Dedifferentiated amniotic fluid mesenchymal stem cell (primary cell): Measurements from ENCODE around the gene TPD52L1.

Experiments
- DNase-seq: peaks from one replicate; pipeline ENCODE4 v3.0.0-alpha.2; 2016; ENCODE audit errors: extremely low spot score

The TPD52L1 gene

DNA sequence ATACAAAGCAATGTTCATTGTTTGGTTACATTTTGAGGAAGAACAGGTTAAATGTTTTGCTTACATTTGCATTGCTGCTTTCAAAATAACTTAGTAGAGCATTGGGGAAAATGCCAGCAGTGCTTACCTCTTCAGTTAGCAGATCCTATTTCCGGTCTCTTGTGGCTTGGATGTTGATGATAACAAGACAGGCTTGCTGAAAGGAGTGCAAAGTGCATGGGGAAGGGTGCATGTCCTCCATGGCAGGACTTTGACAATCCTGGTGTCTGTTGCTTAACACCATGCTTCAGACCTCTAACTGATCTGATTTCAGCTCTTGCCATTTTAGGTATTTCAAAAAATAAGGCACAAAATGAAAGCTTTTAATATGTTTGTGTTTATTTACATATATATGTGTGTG lies 21.1 kb downstream of the TPD52L1 start:
- no peak for DNase-seq

DNA sequence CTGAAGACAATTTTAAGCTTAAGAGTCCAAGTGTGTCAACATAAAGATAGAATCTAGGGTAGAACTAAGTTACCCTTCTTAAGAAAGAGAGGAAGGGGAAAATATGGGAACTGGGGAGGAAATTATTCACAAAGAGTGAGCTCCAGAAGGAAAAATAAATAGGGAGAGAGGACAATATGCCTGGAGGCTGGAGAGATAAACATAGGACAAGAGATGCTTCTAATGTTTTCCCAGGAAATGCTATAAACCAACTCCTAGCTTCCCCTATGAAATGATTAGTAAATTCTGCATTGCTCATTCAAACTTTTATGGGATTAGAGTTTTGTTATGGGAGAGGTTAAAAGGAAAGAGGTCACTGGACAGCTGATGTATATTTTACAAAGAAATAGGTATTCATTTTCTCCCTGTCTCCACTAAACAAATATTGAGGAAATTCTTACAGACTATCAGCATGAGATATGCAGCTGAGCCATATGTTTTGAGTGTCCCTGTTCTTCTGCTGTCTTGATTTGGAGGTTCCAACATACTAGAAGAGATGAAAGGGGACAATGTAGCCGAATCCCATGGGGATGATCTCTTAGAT lies 22.0 kb downstream of the TPD52L1 start:
- no peak for DNase-seq

DNA sequence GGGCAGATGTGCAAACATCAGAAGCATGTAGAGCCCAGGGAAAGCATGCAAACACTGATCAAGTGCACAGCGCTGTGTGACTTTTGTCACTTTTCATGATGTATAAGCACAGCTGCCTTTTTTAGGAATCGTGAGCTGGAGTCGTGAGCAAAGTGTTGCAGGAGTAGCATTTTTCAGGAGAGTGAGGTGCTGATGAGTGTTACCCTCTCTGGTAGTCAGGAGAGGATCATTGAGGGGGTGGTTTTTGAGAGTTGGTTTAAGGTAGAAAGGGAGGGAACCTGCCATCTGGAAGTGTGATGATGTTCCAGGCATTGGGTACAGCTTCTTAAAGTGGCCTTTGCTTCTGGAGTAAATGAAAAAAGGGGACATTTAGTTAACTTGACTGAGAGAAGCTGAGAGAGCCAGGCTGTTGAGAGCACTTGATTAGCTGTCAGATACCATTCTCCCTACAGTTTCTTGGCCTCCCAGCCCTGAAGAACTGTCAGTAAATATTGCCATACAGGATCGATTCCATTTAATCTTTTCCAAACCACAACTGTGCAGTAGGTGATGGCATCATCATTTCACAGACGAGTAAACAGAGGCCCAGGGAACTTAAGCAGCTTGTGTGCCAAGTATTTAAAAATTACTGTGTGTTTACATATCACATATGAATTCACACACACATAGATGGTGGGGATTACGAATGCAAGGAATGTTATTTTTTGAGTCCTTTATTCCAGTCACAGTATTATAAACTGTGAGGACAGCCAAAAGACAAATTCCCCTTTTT lies 28.9 kb downstream of the TPD52L1 start:
- no peak for DNase-seq

DNA sequence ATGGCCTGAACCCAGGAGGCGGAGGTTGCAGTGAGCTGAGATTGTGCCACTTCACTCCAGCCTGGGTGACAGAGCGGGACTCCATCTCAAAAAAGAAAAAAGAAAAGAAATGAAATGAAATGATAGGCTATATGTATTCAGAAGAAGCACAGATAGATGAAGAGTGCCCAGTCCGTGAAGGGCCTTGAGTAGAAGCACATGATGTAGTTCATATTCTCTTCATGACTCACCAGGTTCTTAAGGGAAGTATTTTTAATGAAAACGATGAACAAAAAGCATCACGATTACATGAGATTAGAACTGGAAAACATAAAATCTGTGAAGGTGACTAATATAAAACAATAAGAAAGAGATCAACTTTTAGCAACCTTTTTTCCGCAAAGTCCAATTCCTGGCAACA lies 29.8 kb downstream of the TPD52L1 start:
- DNase-seq, result no peak

DNA sequence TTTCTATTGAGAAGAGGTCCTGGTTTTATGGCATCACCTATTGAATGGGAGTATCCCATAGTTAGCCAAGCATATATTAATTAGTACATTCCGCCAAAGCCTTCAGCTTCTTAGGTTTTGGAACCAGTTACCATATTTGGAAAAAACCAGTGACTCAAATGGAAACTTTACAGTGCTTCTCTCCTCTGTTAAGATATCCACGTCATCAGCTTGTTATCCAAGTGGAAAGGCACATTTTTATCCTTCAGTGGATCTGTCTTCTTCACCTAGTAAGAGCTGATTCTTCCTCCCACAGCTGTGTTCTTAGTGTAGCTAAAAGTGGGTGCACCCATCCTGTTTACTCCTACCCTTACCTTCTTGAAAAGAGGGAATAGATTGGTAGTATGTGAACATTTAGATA lies 34.5 kb downstream of the TPD52L1 start:
- no peak for DNase-seq

DNA sequence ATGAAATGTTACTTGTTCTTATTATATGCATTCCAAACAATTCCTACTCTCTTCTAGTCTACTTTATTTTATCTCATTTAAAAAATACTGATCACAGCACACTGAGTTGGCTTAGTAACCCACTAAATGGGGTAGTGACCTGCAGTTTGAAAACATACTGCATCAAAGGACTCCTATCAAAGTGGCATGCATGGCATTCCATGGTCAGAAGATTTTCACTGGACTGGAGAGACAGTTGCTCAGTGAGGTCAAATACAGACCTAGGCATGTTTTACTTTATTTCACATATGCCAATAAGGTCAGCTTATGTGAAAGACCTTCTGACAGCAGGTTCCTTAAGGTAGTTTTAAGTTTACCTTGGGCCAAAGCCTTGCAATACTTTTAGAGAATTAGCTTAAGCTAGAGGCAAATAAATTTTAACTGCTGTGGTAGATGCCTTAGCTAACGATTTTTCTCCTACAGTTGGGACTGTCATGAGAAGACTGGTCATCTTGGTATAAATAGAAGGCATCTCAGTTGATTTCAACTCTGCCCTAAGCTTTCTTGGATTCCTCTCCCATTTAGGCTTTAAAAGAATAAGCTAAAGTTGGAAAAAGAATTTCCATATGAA lies 35.1 kb downstream of the TPD52L1 start:
- DNase-seq, result no peak

DNA sequence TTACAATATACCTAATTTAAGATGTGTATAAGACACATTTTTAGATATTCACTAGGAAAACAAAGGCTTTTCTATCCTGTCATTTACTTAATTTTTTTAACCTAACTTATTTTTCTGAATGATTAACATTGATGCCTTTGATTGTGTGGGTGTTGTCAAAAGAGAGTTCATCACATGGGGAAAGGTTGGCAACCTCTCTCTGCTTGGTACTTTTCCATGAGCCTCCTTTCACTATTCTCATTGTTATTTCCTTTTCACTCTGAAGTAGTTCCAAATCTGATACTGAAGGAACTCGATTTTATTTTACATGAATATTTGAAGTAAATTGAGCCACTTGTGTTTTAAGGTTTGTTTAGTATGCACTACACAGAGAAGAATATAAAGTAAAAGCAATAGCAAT lies 35.9 kb downstream of the TPD52L1 start:
- no peak for DNase-seq

DNA sequence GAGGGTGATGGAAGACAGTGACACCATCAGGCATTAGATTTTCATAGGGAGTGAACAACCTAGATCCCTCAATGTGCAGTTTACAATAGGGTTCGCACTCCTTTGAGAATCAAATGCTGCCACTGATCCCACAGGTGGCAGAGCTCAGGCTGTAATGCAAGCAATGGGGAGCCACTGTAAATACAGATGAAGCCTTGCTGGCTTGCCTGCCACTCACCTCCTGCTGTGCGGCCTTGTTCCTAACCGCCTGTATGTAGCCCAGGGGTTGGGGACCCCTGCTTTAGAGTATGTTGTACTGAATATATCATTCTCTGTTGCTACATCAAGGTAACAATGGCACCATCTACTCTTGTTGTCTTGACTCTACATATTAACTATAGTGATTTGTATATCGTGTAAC lies 37.1 kb downstream of the TPD52L1 start:
- no peak for DNase-seq

DNA sequence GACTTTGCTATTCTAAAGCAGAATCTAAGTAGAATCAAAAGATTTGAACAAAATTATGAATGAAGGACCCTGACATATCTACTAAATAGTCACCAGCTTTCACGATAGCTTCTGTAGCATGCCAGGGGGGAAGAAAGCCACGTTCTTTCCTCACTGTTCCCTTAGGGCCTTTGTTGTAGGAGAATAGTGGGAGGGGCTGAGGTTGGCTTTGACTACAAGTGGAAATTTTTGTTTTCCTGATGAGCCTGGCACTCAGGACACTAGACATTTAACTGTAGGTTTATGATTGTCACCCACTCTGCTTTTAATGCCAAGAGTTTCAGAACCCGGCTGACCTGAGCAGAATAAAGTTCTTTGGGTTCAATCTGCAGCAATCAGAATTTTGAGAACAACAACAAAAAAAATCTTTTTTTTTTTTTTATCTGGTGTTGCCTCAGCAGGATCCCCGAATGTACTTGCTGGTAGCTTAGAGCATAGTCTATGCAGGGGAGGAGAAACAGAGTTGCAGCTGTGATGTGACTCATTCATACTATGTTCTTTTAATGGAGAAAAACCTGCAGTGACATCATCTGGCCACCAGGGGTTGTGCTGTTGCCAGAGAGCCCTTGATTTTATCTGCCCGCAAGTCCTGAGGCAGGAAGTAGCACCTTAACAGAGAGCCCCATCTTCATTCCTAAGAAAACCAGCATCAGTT lies 38.5 kb downstream of the TPD52L1 start:
- peak; percentile 70 for DNase-seq

DNA sequence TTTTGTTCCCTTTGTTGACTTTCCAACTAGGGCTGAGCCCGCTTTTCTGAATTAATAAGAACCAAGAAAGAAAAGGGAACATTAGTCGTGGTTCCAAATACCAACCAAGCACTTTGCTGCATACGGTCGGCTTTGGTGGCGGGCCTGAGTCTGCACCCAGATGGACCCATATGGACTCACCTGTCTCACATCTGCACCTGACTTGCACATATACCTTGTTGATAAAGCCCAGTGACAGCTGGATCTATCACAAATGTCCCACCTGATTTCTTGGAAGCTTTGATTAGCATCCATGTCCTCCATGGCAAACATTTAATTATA lies 39.0 kb downstream of the TPD52L1 start:
- DNase-seq, result no peak

DNA sequence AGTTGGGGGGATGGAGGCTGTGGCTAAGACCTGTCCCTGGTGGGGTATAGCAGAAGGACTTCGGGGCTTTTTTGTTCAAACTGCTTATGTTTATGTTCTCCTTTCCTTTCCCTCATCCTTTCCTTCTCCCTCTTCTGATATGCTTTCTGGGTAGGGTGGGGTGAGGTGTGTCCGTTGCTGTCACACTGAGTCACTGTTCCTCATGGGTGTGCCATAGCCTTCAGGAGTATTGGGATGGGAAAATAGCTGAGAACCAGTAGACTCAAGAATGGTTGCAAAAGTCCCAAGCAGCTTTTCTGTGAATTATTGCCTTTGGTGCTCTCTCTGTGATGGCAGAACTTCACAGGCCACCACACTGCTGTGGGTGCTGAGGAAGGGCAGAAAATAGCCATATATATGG lies 39.6 kb downstream of the TPD52L1 start:
- no peak for DNase-seq

DNA sequence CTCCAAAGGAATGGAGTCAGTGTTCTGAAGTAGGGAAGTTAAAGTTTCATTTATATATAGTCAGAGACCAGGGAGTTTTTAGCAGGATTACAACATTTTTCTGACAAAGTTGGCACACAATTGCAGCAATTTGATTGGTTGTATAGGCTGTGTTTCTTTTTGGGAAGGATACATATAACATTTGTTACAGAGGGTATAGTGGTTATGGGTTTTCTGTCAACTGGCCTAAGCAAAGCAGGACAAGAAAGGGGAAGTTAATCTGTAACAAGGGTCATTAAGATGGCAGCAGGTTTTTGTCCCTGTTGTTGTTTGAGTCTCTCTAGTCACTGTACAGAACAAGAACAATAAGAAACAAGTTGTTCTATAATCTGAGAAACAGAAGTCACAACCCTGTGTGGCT lies 41.4 kb downstream of the TPD52L1 start:
- DNase-seq, result no peak

DNA sequence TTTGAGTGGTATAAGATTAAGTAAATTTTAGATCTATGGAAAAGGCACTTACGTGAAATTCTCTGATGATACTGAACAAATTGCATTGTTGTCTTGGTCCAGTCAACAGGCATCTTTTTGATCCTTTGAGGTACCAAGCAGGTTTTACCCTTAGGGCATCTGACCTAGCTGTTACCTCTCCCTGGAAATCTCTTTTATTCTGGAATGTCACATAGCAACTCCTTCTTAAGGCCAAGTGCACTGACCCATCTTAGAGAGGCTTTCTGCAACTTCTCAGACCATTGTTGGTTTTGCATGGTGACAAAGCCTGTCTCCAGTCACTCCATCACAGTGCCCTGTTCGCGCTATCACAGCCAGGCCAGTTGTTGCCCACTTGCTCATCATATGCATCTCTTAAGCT lies 42.0 kb downstream of the TPD52L1 start:
- no peak for DNase-seq

DNA sequence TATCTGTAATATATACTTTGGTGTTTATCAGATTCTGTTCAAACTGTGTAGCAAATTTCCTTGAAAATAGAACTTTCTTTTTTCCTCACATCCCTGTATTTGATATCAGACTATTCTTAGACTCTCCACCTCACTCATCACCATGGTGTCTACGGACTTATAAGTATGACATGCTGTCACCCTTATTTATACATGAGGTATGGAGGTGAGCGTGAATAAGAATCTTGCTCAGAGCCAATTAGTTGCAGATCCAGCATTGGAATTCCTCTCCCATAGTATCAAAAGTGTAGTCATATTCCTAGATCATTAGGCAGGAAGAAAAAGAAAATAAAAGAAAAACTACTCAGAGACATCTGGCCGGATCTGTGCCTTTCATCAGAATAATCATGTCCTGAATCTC lies 43.0 kb downstream of the TPD52L1 start:
- DNase-seq, result no peak

DNA sequence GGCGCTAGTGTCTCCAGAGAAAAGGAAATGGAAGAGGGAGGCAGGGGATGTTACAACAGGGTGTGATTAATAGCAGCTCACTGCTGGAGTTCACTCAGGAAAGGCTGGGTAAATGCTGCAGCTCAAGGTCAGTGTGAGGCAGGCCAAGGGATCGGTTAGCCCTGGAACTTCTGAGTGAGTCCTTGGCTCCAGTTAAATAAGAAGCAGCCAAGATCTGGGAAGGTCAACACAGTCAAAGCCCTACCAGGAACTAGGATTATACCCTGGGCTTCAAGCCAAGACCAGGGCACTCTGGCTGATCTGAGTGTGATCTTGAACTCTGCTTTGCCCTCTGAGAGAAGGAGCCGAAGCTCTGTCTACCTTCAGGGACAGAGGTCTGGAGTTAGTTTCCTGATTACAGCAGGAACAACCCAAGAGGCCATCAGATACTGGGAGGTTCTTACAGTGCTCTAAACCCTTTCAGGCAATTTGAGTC lies 44.3 kb downstream of the TPD52L1 start:
- no peak for DNase-seq

DNA sequence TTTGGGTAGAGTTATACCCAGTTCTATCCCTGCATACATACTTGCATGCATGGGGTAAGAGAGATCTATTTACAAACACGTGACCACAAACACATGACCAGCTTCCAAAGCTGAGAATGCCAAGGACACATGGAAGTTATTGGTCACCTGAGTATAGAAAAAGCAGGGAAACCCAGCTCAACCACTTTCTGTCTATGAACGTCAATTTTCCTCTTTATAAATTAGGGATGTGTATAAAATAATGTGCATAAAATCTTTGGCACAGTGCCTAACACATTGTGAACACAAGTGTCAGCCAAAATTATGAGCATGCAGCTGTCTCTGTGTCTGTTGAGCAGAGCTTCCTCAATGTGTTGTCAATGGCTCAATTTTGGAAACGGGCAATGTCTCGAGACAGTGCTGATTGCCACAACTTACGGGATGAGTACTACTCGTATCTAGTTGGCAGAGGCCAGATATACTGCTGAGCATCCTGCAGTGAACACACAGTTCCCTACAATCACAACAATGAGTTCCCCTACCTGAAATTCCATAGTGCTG lies 44.9 kb downstream of the TPD52L1 start:
- no peak for DNase-seq

DNA sequence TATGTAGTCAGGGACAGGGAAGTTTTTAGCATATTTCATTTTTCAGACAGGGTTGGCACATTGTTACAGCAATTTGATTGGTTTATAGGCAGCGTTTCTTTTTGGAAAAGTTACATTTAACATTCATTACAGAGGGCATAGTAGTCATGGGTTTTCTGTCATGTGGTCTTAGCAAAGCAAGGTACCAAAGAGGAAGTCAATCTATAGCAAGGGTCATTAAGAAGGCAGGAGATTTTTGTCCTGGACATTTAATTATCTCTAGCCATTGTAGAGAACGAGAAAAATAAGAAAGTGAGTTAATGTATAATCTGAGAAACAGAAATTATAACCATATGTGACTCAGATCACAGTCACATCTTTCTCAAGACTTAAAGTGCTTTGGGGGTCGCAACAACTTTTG lies 47.4 kb downstream of the TPD52L1 start:
- no peak for DNase-seq

DNA sequence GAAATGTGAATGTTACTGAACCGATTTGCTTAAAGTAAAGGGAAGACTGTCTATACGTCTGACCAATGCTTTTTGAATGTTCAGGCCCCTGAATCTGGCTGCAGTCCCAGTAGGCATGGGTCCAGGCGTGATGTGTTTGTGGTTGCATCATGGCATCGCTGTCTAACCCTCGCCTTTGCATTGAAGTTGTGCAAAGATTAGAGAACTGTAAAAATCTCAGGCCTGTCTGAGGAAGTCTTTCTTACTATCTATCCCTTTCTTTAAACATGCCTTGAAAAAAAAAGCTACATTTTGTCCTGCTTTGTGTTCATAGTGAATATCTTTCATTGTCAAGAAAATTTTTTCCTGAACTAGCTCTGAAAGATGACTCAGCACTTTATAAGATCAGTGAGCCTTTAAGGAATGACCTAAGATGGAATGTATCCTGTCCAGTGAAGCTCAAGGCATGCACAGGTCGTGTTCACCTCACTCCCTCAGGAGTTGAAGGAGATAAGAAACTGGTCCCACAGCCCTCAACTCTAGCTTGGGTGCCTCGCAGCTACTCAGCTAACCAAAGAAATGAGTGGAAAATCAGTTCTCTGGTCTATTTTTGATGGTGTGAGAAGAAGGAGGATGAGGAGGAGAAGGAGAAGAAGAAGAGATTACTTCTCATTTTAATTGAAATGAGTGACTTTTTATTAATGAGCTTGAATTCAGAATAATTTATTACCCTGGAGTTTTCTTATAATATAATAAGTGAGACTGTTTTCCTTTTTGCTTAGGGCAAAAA lies 48.6 kb downstream of the TPD52L1 start:
- peak; percentile 90 for DNase-seq

DNA sequence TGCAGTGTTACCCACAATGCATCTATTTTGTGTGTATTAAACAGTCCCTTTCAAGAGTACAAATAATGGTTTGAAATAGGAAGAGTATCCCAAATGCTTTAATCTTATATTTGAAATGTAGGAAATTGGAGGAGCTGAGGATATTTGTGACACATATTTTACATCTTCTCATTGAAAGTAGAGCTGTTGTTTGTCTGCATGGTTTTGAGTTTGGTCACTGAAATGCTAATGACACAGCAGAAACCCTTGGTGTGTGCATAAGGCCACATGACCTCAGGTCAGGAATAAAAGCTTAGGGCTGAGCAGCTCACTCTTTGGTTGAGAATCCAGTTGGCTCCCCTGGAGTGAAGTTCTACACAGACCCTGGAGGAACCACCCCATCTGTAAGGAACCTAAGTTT lies 49.8 kb downstream of the TPD52L1 start:
- DNase-seq, result no peak

DNA sequence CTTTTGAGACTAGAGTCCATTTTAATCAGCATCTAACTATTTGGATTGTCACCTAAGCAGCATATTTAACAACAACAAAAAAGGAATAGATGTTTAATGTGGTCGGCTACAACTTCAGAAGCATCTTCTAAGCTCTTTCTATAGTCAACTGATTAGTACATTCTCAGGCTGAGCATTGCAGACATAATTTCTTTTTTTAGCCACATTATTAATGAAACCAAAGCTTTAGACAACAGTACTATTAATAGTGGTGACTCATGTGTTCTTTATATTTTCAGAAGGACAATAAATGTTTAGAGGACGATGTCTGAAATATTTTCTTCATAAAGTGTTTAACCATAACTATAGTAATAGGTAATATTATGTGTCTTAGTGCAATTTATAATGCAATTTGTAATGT lies 52.4 kb downstream of the TPD52L1 start:
- no peak for DNase-seq

DNA sequence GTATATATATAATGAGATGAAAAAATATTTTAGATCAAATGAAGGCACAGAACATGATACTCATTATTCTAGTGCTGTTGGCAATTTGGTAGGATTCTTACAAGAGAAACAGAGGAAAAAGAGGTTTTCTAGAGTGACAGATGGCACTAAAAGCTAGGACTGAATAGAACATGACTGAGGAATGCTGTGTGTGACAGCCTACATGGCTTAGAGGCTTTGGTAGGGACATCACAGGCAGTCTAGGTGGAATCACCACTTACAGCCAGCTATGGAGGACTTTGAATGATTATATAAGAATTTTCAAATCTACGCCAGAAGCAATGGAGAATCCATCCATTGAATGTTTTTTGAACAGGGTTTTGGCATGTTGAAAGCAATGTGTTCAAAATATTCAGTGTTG lies 52.8 kb downstream of the TPD52L1 start:
- no peak for DNase-seq

DNA sequence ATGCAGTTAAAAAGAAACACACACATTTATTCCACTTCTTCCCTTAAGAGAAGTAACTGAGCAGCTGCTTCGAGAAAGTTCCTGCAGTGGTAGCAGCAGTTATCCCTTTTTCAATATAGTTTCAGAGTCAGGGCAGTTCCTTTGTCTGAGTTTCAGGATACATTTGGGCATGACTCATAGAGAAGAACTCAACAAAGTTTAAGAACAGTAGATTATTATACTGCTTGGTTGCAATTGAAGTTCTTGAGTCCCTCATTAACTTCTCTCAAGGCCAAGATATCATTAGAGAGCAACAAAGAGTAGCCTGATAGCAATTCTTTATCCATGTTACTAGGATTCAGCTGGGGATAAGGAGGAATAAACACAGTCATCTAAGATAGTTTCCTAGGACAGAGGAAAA lies 54.4 kb downstream of the TPD52L1 start:
- DNase-seq, result peak; percentile 34
